Measurements from ENCODE around the gene SAE1. TPM values are rescaled to one million over a fixed set of nuclear protein-coding genes. Genes with fewer than 3 reads are reported as not detected.
"Not testable (repeated sequence)": the region's sequence is repeated elsewhere in the genome, so short reads cannot be mapped to it uniquely, and the experiment has no call there.

Gene SAE1
- total RNA-seq, 1 donor from 2014 or later: 114 TPM

GRCh38 chr19:47129579-47129978 lies 1.1 kb upstream of the SAE1 start:
- TF ChIP-seq CTCF (IDR thresholded peaks at IDR 0.05; ENCODE audit: insufficient read depth, low read length, poor library complexity, severe bottlenecking): no peak
- Histone ChIP-seq H3K36me3 (ENCODE audit: control insufficient read depth, insufficient read depth, low read length) (peaks cover 2% of the 10 kb centered on the region), H3K4me3 (ENCODE audit: low read depth, low read length) (no peak overlapping the region), H3K27me3 (ENCODE audit: control insufficient read depth, insufficient read depth, low read length) (no peaks in the 10 kb centered on the region)
- DNase-seq (ENCODE audit: low read depth): no peak

GRCh38 chr19:47130120-47130588 lies 481 bp upstream of the SAE1 start:
- Histone ChIP-seq H3K27me3 (ENCODE audit: control insufficient read depth, insufficient read depth, low read length) (no peaks in the 10 kb centered on the region), H3K4me3 (ENCODE audit: low read depth, low read length) (no peak overlapping the region), H3K36me3 (ENCODE audit: control insufficient read depth, insufficient read depth, low read length) (peaks cover 2% of the 10 kb centered on the region)
- DNase-seq (ENCODE audit: low read depth): no peak
- no peak for TF ChIP-seq CTCF (IDR thresholded peaks at IDR 0.05; ENCODE audit: insufficient read depth, low read length, poor library complexity, severe bottlenecking)

- no peak for TF ChIP-seq CTCF (IDR thresholded peaks at IDR 0.05; ENCODE audit: insufficient read depth, low read length, poor library complexity, severe bottlenecking)
- no peak for DNase-seq (ENCODE audit: low read depth)
- peak overlapping the region; percentile 68 for H3K4me3 ChIP-seq (ENCODE audit: low read depth, low read length)
These were observed 1.7 kb downstream of the SAE1 start for GRCh38 chr19:47132194-47132852.

GRCh38 chr19:47133021-47133471 lies 2.4 kb downstream of the SAE1 start:
- no peak for TF ChIP-seq CTCF (IDR thresholded peaks at IDR 0.05; ENCODE audit: insufficient read depth, low read length, poor library complexity, severe bottlenecking)
- Histone ChIP-seq H3K4me3 (ENCODE audit: low read depth, low read length) (no peak overlapping the region), H3K36me3 (ENCODE audit: control insufficient read depth, insufficient read depth, low read length) (peaks cover 2% of the 10 kb centered on the region), H3K27me3 (ENCODE audit: control insufficient read depth, insufficient read depth, low read length) (no peaks in the 10 kb centered on the region)
- no peak for DNase-seq (ENCODE audit: low read depth)

More at GRCh38 chr19:47132194-47132852, 1.7 kb downstream of the SAE1 start:
- peaks cover 2% of the 10 kb centered on the region for H3K36me3 ChIP-seq (ENCODE audit: control insufficient read depth, insufficient read depth, low read length)
- H3K27me3 ChIP-seq (ENCODE audit: control insufficient read depth, insufficient read depth, low read length): no peaks in the 10 kb centered on the region

GRCh38 chr19:47134545-47134944 lies 3.9 kb downstream of the SAE1 start:
- no peaks in the 10 kb centered on the region for H3K27me3 ChIP-seq (ENCODE audit: control insufficient read depth, insufficient read depth, low read length)
- TF ChIP-seq CTCF (IDR thresholded peaks at IDR 0.05; ENCODE audit: insufficient read depth, low read length, poor library complexity, severe bottlenecking): no peak
- DNase-seq (ENCODE audit: low read depth): no peak
- H3K36me3 ChIP-seq (ENCODE audit: control insufficient read depth, insufficient read depth, low read length): peaks cover 2% of the 10 kb centered on the region
- H3K4me3 ChIP-seq (ENCODE audit: low read depth, low read length): no peak overlapping the region

GRCh38 chr19:47135156-47135555 lies 4.5 kb downstream of the SAE1 start:
- Histone ChIP-seq H3K36me3 (ENCODE audit: control insufficient read depth, insufficient read depth, low read length) (peaks cover 2% of the 10 kb centered on the region), H3K27me3 (ENCODE audit: control insufficient read depth, insufficient read depth, low read length) (no peaks in the 10 kb centered on the region), H3K4me3 (ENCODE audit: low read depth, low read length) (no peak overlapping the region)
- no peak for DNase-seq (ENCODE audit: low read depth)
- no peak for TF ChIP-seq CTCF (IDR thresholded peaks at IDR 0.05; ENCODE audit: insufficient read depth, low read length, poor library complexity, severe bottlenecking)

- H3K36me3 ChIP-seq (ENCODE audit: control insufficient read depth, insufficient read depth, low read length): not testable (repeated sequence)
These were observed 10.6 kb downstream of the SAE1 start for GRCh38 chr19:47141252-47141651.

More at GRCh38 chr19:47141252-47141651, 10.6 kb downstream of the SAE1 start:
- not testable (repeated sequence) for H3K27me3 ChIP-seq (ENCODE audit: control insufficient read depth, insufficient read depth, low read length); H3K4me3 ChIP-seq (ENCODE audit: low read depth, low read length); DNase-seq (ENCODE audit: low read depth)
